ENCODE results near the gene GAB2.

The GAB2 gene

DNA sequence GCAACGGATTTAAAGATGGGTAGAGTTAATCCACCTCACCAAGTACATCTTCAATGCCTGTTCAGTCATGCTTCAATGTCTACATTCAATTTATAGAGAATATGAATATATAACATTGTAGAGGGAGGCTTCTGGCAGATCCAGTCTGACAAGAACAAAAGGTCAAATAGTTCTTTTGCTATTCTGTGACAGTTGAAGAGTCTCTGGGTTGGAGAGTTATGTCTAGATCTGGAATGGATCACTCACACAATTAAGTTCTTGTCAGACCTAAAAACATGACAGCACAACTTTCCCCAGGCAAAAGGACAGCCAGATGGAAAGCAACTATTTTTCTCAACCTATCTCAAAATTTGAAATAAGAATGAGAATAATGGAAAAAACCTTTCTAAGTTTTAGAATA is 15.3 kb upstream of the GAB2 start:
- Histone ChIP-seq H3K27ac (no peak overlapping the region), H4K20me1 (no peaks in the 10 kb centered on the region), H3K36me3 (peaks cover 0 to 26% (median 17%) of the 10 kb centered on the region in 11 experiments; a peak in 15 of 22 replicates), H3K27me3 (no peaks in the 10 kb centered on the region), H3K4me1 (peaks cover 32 to 49% (median 44%) of the 10 kb centered on the region in 10 experiments), H3K9me3 (replicated peaks in 1 of 11) (no peaks in the 10 kb centered on the region), H3K9ac (no peak overlapping the region), H3K4me2 (no peak overlapping the region), H3K4me3 (no peak overlapping the region)
- no peak for TF ChIP-seq Cebpa-rat (IDR thresholded peaks at IDR 0.05)

GRCh38 chr11:78432058-78432515 is 14.5 kb upstream of the GAB2 start:
- no peaks in the 10 kb centered on the region for H3K9me3 ChIP-seq (replicated peaks in 1 of 11)
- no peaks in the 10 kb centered on the region for H3K27me3 ChIP-seq
- peak overlapping the region in 8 of 11 experiments; percentile 8 to 99 (median 70); a peak in 12 of 22 replicates for H3K27ac ChIP-seq
- H3K9ac ChIP-seq = 0 out of 22 replicates have a peak overlapping the region, but pooled peaks of 1 of the 11 experiments have one; percentile 24
- TF ChIP-seq Cebpa-rat (IDR thresholded peaks at IDR 0.05) = no peak
- peaks cover 41 to 54% (median 51%) of the 10 kb centered on the region in 10 experiments for H3K4me1 ChIP-seq
- no peaks in the 10 kb centered on the region for H4K20me1 ChIP-seq
- H3K36me3 ChIP-seq = peaks cover 0 to 18% (median 11%) of the 10 kb centered on the region in 11 experiments; a peak in 15 of 22 replicates
- H3K4me2 ChIP-seq = peak overlapping the region in 8 of 11 experiments; percentile 5 to 75 (median 19); a peak in 7 of 22 replicates
- no peak overlapping the region for H3K4me3 ChIP-seq

DNA sequence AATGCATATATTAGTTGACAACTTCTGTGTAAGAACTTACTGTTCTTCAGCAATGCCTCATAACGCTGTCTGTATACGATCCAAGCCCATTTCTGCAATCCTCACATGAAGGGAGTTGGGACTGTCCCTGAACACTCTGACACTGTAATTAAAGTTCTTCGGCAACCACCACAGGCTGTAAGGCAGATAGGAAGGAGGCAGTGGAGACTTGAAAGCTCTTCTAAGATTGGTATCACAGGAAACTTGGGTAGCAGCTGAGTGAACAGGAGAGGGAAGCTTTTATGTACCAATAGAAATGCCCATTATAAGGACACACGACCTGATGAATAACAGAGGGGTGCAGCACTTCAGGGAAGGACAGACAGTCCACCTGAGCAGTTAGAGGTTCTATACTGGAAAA is 12.0 kb upstream of the GAB2 start:
- H3K9ac ChIP-seq = peak overlapping the region; percentile 75 to 97 (median 81)
- TF ChIP-seq Cebpa-rat (IDR thresholded peaks at IDR 0.05) = no peak
- peak overlapping the region; percentile 21 to 69 (median 58); a peak in 19 of 20 replicates for H3K4me3 ChIP-seq
- peak overlapping the region; percentile 75 to 98 (median 85) for H3K4me2 ChIP-seq
- H3K9me3 ChIP-seq (replicated peaks in 1 of 11) = no peaks in the 10 kb centered on the region
- H3K27ac ChIP-seq = peak overlapping the region; percentile 97 to 99 (median 99)
- H3K27me3 ChIP-seq = no peaks in the 10 kb centered on the region
- peaks cover 61 to 78% (median 72%) of the 10 kb centered on the region in 10 experiments for H3K4me1 ChIP-seq
- H3K36me3 ChIP-seq = 0 out of 22 replicates have a peak, but pooled peaks cover 0 to 6% (median 0%) of the 10 kb centered on the region in 11 experiments
- no peaks in the 10 kb centered on the region for H4K20me1 ChIP-seq

GRCh38 chr11:78429209-78429608 is 11.6 kb upstream of the GAB2 start:
- H3K27ac ChIP-seq = peak overlapping the region; percentile 97 to 99 (median 99)
- peak overlapping the region; percentile 75 to 97 (median 81) for H3K9ac ChIP-seq
- H3K4me3 ChIP-seq = peak overlapping the region; percentile 21 to 69 (median 58); a peak in 19 of 20 replicates

DNA sequence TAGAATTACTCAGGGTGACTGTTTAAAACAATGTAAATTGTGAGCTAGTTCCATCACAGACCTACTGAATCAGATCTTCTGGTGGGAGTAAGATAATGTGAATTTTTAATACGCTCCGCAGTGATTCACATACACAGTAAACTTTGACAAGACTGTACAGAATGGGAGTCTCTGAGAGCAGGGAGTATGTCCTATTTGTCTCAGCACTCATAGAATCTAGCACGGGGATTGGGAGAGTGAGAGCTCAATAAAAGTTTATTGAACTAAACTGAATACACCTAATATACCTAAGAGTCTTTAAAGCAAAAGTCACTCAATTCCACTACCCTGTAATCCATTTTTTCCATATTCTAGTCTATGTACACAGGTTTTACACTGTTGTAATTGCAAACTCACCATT is 11.2 kb upstream of the GAB2 start:
- H3K36me3 ChIP-seq = 0 out of 22 replicates have a peak, but pooled peaks cover 0 to 6% (median 0%) of the 10 kb centered on the region in 11 experiments
- H3K9me3 ChIP-seq (replicated peaks in 1 of 11) = no peaks in the 10 kb centered on the region
- H3K4me2 ChIP-seq = peak overlapping the region; percentile 75 to 98 (median 85)
- peak overlapping the region; percentile 21 to 69 (median 58); a peak in 19 of 20 replicates for H3K4me3 ChIP-seq
- peak overlapping the region; percentile 97 to 99 (median 99) for H3K27ac ChIP-seq
- no peak for TF ChIP-seq Cebpa-rat (IDR thresholded peaks at IDR 0.05)
- peak overlapping the region; percentile 75 to 97 (median 81) for H3K9ac ChIP-seq
- no peaks in the 10 kb centered on the region for H4K20me1 ChIP-seq
- H3K27me3 ChIP-seq = no peaks in the 10 kb centered on the region
- peaks cover 70 to 87% (median 80%) of the 10 kb centered on the region in 10 experiments for H3K4me1 ChIP-seq

More at GRCh38 chr11:78429209-78429608, 11.6 kb upstream of the GAB2 start:
- Histone ChIP-seq H3K4me2 (peak overlapping the region; percentile 75 to 98 (median 85)), H3K27me3 (no peaks in the 10 kb centered on the region), H4K20me1 (no peaks in the 10 kb centered on the region), H3K36me3 (0 out of 22 replicates have a peak, but pooled peaks cover 0 to 6% (median 0%) of the 10 kb centered on the region in 11 experiments), H3K4me1 (peaks cover 65 to 83% (median 76%) of the 10 kb centered on the region in 10 experiments), H3K9me3 (replicated peaks in 1 of 11) (no peaks in the 10 kb centered on the region)
- no peak for TF ChIP-seq Cebpa-rat (IDR thresholded peaks at IDR 0.05)

DNA sequence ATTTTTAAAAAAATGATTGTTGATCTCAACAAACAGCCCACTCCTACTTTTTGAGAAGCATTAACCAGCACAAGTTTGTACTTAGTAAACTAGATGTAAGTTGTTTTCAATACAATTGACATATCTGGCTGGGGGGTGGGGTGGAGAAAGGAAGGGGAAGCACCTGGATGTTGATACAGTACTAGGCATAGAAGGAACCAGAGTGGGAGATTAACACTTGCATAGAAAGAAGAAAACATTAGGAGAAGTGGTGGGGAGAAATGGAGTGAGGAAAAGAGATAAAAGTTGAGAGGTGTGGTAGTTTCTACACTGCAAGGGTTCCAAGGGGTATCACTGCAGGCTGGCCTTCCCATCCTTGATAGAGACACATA is 10.6 kb upstream of the GAB2 start:
- Histone ChIP-seq H3K27me3 (no peaks in the 10 kb centered on the region), H4K20me1 (no peaks in the 10 kb centered on the region), H3K4me1 (peaks cover 75 to 92% (median 85%) of the 10 kb centered on the region in 10 experiments), H3K9ac (peak overlapping the region; percentile 75 to 97 (median 81)), H3K4me2 (peak overlapping the region; percentile 75 to 98 (median 85)), H3K4me3 (peak overlapping the region; percentile 21 to 69 (median 58); a peak in 19 of 20 replicates), H3K9me3 (replicated peaks in 1 of 11) (peaks cover 0 to 2% (median 0%) of the 10 kb centered on the region in 11 experiments; a peak in 2 of 22 replicates), H3K36me3 (peaks cover 0 to 9% (median 0%) of the 10 kb centered on the region in 11 experiments; a peak in 2 of 22 replicates), H3K27ac (peak overlapping the region; percentile 97 to 99 (median 99))
- no peak for TF ChIP-seq Cebpa-rat (IDR thresholded peaks at IDR 0.05)

GRCh38 chr11:78427615-78428265 is 10.1 kb upstream of the GAB2 start:
- no peaks in the 10 kb centered on the region for H3K27me3 ChIP-seq
- peak in 2 of 11 experiments; percentile 41 to 48; a peak in 2 of 22 replicates for TF ChIP-seq Cebpa-rat (IDR thresholded peaks at IDR 0.05)
- peak overlapping the region; percentile 75 to 98 (median 85) for H3K4me2 ChIP-seq
- no peaks in the 10 kb centered on the region for H4K20me1 ChIP-seq
- H3K9ac ChIP-seq = peak overlapping the region; percentile 75 to 97 (median 81)
- peak overlapping the region; percentile 97 to 99 (median 99) for H3K27ac ChIP-seq
- H3K36me3 ChIP-seq = peaks cover 0 to 13% (median 0%) of the 10 kb centered on the region in 11 experiments; a peak in 4 of 22 replicates
- peaks cover 0 to 4% (median 0%) of the 10 kb centered on the region in 11 experiments; a peak in 2 of 22 replicates for H3K9me3 ChIP-seq (replicated peaks in 1 of 11)
- H3K4me3 ChIP-seq = peak overlapping the region; percentile 21 to 69 (median 58); a peak in 19 of 20 replicates
- H3K4me1 ChIP-seq = peaks cover 80 to 97% (median 91%) of the 10 kb centered on the region in 10 experiments

GRCh38 chr11:78426845-78427244 is 9.2 kb upstream of the GAB2 start:
- H3K36me3 ChIP-seq = peaks cover 0 to 20% (median 0%) of the 10 kb centered on the region in 11 experiments; a peak in 6 of 22 replicates
- no peaks in the 10 kb centered on the region for H3K27me3 ChIP-seq
- peaks cover 83 to 100% (median 95%) of the 10 kb centered on the region in 10 experiments for H3K4me1 ChIP-seq
- H3K4me3 ChIP-seq = peak overlapping the region in 3 of 10 experiments; percentile 61 to 69 (median 63); a peak in 2 of 20 replicates
- H3K9ac ChIP-seq = peak overlapping the region; percentile 75 to 97 (median 81); a peak in 19 of 22 replicates
- peak overlapping the region; percentile 75 to 98 (median 85) for H3K4me2 ChIP-seq
- H3K9me3 ChIP-seq (replicated peaks in 1 of 11) = peaks cover 0 to 4% (median 0%) of the 10 kb centered on the region in 11 experiments; a peak in 3 of 22 replicates
- no peaks in the 10 kb centered on the region for H4K20me1 ChIP-seq
- peak overlapping the region; percentile 97 to 99 (median 99) for H3K27ac ChIP-seq
- no peak for TF ChIP-seq Cebpa-rat (IDR thresholded peaks at IDR 0.05)
